MM.1S (cell line): ENCODE measurements around the gene NRG3.

ENCODE experiments used
- EZH2 ChIP-seq: fragments of 300-600 bp; sonication (generic); optimal IDR thresholded peaks from 2 replicates; pipeline ENCODE3; 2017; ENCODE audit warnings: low read depth, mild to moderate bottlenecking, antibody characterized with exemption, low read length, mixed read lengths
- EZH2phosphoT487 ChIP-seq: fragments of 300-600 bp; sonication (generic); IDR thresholded peaks from 2 replicates; pipeline ENCODE4 v1.6.1; 2018; ENCODE audit warnings: antibody characterized with exemption, low read length
- TF ChIP-seq, protein P1 (sequence below): fragments of 300-600 bp; sonication (generic); IDR thresholded peaks from 2 replicates; pipeline ENCODE4 v1.5.1; 2016; ENCODE audit warnings: antibody characterized with exemption, low read length, mixed read lengths

DNA sequence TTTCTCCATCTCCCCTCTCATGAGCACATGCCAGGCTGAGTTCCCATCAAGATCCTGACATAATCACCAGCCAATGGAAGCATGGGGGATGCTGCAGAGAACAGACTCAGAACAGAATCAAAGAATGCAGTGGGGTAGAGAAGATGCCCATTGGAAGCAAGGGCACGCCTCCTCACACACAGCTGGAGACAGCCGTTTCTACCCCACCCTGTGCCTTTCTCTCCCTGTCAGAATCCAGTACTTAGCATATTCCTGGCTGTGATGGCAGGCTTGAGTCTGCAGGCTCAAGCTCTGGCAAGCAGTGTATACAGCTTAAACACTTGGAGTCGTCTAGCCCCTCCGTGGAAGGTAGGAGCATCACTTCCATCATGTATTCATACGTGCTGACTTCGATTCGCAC lies 867.9 kb downstream of the NRG3 start:
- TF ChIP-seq, protein P1, sequence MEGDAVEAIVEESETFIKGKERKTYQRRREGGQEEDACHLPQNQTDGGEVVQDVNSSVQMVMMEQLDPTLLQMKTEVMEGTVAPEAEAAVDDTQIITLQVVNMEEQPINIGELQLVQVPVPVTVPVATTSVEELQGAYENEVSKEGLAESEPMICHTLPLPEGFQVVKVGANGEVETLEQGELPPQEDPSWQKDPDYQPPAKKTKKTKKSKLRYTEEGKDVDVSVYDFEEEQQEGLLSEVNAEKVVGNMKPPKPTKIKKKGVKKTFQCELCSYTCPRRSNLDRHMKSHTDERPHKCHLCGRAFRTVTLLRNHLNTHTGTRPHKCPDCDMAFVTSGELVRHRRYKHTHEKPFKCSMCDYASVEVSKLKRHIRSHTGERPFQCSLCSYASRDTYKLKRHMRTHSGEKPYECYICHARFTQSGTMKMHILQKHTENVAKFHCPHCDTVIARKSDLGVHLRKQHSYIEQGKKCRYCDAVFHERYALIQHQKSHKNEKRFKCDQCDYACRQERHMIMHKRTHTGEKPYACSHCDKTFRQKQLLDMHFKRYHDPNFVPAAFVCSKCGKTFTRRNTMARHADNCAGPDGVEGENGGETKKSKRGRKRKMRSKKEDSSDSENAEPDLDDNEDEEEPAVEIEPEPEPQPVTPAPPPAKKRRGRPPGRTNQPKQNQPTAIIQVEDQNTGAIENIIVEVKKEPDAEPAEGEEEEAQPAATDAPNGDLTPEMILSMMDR: no peak
- TF ChIP-seq EZH2phosphoT487 (no peak), EZH2 (no peak)
